ENCODE measurements around the gene PXDC1.

DNA sequence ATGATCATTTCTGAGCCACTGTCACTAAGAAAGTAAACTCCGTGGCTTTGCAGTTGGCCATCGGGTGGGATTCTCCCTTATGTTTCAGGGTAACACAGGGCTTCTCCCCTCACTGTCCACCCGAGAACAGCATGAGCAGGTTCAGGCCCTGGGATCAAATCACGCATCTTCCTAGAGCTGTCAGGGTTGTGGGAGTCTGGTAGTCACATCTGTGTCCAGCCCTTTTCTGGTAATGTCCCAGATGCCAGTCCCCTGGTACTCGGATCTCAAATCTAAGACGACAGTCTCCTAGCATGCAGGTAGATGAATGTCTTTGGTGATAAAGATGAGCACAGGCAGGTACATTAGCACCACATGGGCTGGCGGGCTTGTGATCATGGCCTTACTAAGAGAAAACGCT lies 4.8 kb downstream of the PXDC1 start:
- TF ChIP-seq, protein P1, sequence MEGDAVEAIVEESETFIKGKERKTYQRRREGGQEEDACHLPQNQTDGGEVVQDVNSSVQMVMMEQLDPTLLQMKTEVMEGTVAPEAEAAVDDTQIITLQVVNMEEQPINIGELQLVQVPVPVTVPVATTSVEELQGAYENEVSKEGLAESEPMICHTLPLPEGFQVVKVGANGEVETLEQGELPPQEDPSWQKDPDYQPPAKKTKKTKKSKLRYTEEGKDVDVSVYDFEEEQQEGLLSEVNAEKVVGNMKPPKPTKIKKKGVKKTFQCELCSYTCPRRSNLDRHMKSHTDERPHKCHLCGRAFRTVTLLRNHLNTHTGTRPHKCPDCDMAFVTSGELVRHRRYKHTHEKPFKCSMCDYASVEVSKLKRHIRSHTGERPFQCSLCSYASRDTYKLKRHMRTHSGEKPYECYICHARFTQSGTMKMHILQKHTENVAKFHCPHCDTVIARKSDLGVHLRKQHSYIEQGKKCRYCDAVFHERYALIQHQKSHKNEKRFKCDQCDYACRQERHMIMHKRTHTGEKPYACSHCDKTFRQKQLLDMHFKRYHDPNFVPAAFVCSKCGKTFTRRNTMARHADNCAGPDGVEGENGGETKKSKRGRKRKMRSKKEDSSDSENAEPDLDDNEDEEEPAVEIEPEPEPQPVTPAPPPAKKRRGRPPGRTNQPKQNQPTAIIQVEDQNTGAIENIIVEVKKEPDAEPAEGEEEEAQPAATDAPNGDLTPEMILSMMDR (IDR thresholded peaks at IDR 0.05) = no peak
- no peak for TF ChIP-seq POLR2AphosphoS5 (IDR thresholded peaks at IDR 0.05)
- no peak for TF ChIP-seq POLR2A (IDR thresholded peaks at IDR 0.05)
- no peak for TF ChIP-seq EP300 (IDR thresholded peaks at IDR 0.05)
